Immature natural killer cell (primary cell): ENCODE results near the gene MS4A4A. TPM values are rescaled to one million over a fixed set of nuclear protein-coding genes. Genes with fewer than 3 reads are reported as not detected.

Source experiments
- DNase-seq, 3 donors: peaks; one replicate each; pipeline ENCODE4 v3.0.0; 2022; ENCODE audit warnings: mixed read lengths in 1 of 3
- H3K27ac Mint-ChIP-seq, 6 donors: one replicate each; pipeline ENCODE4 v1.8.0; 2020; ENCODE audit warnings: mixed read lengths in 6 of 6, mild to moderate bottlenecking in 5 of 6, inconsistent platforms in 4 of 6, moderate library complexity in 3 of 6
- H3K27me3 Mint-ChIP-seq, 3 donors: one replicate each; pipeline ENCODE4 v1.8.0; 2020 to 2021; ENCODE audit warnings: low read depth in 3 of 3, mild to moderate bottlenecking in 3 of 3, mixed read lengths in 3 of 3, moderate library complexity in 3 of 3, inconsistent platforms in 1 of 3
- H3K36me3 Mint-ChIP-seq, 3 donors: one replicate each; pipeline ENCODE4 v1.8.0; 2020; ENCODE audit warnings: mixed read lengths in 3 of 3, inconsistent platforms in 2 of 3, mild to moderate bottlenecking in 2 of 3
- H3K4me1 Mint-ChIP-seq, 2 donors: one replicate each; pipeline ENCODE4 v1.8.0; 2020; ENCODE audit warnings: inconsistent platforms in 2 of 2, mild to moderate bottlenecking in 2 of 2, mixed read lengths in 2 of 2, moderate library complexity in 1 of 2
- H3K4me3 Mint-ChIP-seq, 5 donors: one replicate each; pipeline ENCODE4 v1.8.0; 2020; ENCODE audit warnings: mild to moderate bottlenecking in 5 of 5, mixed read lengths in 5 of 5, inconsistent platforms in 3 of 5, moderate library complexity in 3 of 5
- H3K9me3 Mint-ChIP-seq, 6 donors: one replicate each; pipeline ENCODE4 v1.8.0; 2020; ENCODE audit warnings: mild to moderate bottlenecking in 6 of 6, mixed read lengths in 6 of 6, inconsistent platforms in 4 of 6, moderate library complexity in 3 of 6
- polyA plus RNA-seq, 3 donors: library from polyadenylated mRNA; unstranded; fragments of 300-500 nt; fragmentation: Illumina TruSeq; gene quantifications; one replicate each; pipeline ENCODE4 v1.2.3, GENCODE V29; 2021

MS4A4A gene
- polyA plus RNA-seq, 3 donors from 2014 or later, result 0.15 to 3.5 (median 1.3) TPM

DNA sequence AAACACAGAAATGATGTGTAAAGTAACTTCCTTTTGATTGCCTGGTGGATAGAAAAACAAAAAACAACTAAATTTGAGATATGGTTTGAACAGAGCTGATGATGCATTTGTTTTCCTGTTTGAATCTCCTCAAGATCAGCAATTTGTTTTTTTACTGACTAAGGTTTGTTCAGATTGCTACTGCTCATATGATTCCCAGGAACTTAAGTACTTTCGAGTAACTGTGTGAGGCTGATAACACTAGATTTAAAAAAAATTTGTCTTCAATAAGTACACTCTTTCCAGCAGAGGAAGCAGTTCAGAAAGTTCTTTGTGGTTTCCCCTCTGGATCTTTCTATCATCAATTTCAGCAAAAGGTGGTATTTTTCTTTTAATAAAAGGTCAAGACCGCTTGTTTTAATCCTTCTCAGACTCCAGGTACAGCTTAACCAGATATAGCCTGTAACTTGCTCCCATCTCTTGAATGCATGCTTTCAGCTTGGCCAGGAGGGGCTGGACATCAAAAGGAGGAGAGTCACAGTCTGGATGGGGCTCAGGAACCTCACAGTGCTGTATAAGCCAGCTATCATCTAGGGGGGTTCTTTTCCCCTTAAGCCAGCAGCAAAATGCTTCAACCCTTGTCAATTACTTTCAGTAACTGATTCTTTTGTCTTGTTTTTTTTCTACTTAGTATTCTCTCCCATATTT lies 34.3 kb downstream of the MS4A4A start:
- peaks cover 0 to 5% (median 2%) of the 10 kb centered on the region in 3 donors for H3K27me3 Mint-ChIP-seq
- no peaks in the 10 kb centered on the region for H3K36me3 Mint-ChIP-seq
- no peak overlapping the region for H3K27ac Mint-ChIP-seq
- peaks cover 0 to 6% (median 3%) of the 10 kb centered on the region in 6 donors for H3K9me3 Mint-ChIP-seq
- H3K4me3 Mint-ChIP-seq, result no peak overlapping the region
- no peaks in the 10 kb centered on the region for H3K4me1 Mint-ChIP-seq
- DNase-seq, result no peak

GRCh38 chr11:60315871-60316270 lies 35.4 kb downstream of the MS4A4A start:
- H3K36me3 Mint-ChIP-seq, result no peaks in the 10 kb centered on the region
- H3K27ac Mint-ChIP-seq, result no peak overlapping the region
- DNase-seq, result no peak
- H3K27me3 Mint-ChIP-seq, result peaks cover 0 to 5% (median 2%) of the 10 kb centered on the region in 3 donors
- no peaks in the 10 kb centered on the region for H3K4me1 Mint-ChIP-seq
- H3K4me3 Mint-ChIP-seq, result no peak overlapping the region
- H3K9me3 Mint-ChIP-seq, result peaks cover 3 to 15% (median 10%) of the 10 kb centered on the region in 6 donors

DNA sequence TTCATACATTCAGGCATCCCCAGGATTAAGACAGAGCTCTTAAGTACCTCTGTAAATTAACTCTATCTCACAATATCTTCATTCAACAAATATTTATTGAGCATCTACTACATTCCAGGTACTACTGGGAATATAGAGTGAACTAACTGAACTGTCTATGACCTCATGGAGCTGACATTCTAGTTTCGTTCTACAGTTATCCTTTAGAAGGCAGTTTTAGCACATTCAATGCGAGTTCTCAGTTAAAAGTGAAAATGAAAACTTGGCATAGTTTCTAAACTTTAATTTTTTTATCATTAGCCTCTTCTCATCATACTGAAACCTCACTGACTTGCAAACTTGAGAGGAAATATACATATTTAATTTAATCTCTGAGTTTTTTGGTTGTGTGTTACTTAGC lies 35.9 kb downstream of the MS4A4A start:
- Mint-ChIP-seq H3K4me1 (no peaks in the 10 kb centered on the region), H3K27me3 (peaks cover 2 to 5% (median 2%) of the 10 kb centered on the region in 3 donors), H3K36me3 (no peaks in the 10 kb centered on the region), H3K4me3 (no peak overlapping the region), H3K9me3 (peaks cover 7 to 18% (median 10%) of the 10 kb centered on the region in 6 donors), H3K27ac (no peak overlapping the region)
- no peak for DNase-seq

GRCh38 chr11:60318726-60319125 lies 38.3 kb downstream of the MS4A4A start:
- H3K27me3 Mint-ChIP-seq, result peaks cover 2 to 11% (median 5%) of the 10 kb centered on the region in 3 donors
- DNase-seq, result no peak
- no peaks in the 10 kb centered on the region for H3K36me3 Mint-ChIP-seq
- H3K27ac Mint-ChIP-seq, result no peak overlapping the region
- H3K4me1 Mint-ChIP-seq, result no peaks in the 10 kb centered on the region
- no peak overlapping the region for H3K4me3 Mint-ChIP-seq
- peaks cover 11 to 20% (median 15%) of the 10 kb centered on the region in 6 donors for H3K9me3 Mint-ChIP-seq

DNA sequence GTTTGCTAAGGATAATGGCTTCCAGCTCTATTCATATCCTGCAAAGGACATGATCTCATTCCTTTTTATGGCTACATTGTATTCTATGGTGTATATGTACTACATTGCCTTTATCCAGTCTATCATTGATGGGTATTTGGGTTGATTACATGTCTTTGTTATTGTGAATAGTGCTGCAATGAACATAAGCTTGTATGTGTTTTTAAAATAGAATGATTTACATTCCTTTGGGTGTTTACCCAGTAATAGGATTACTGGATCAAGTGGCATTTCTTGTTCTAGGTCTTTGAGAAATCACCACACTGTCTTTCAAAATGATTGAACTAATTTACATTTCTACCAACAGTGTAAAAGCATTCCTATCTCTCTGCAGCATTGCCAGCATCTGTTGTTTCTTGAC lies 40.6 kb downstream of the MS4A4A start:
- no peak for DNase-seq
- H3K4me3 Mint-ChIP-seq, result no peak overlapping the region
- no peaks in the 10 kb centered on the region for H3K4me1 Mint-ChIP-seq
- H3K27ac Mint-ChIP-seq, result no peak overlapping the region
- H3K27me3 Mint-ChIP-seq, result peaks cover 2 to 11% (median 2%) of the 10 kb centered on the region in 3 donors
- no peaks in the 10 kb centered on the region for H3K36me3 Mint-ChIP-seq
- peaks cover 12 to 20% (median 15%) of the 10 kb centered on the region in 6 donors for H3K9me3 Mint-ChIP-seq

DNA sequence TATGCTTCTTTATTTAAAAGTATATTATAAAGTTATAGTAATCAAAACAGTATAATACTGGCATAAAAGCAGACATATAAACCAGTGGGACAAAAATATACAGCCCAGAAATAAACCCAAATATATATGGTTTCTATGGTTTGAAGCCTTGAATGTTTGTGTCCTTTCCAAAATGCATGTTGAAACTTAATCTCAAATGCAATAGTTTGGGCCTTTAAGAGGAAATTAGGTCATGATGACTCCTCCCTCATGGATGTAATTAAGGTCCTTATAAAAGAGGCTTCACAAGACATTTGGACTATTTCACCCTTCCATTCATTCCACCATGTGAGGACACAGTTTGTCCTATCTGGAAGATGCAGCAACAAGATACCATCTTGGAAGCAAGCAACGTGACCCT lies 46.5 kb downstream of the MS4A4A start, which contains the start of gene MS4A6E:
MS4A6E (plus strand) TSS at position 301 of the 400 bp plus-strand sequence. CDS start 7,641 bp downstream, outside the sequence.
- H3K36me3 Mint-ChIP-seq, result no peaks in the 10 kb centered on the region
- no peaks in the 10 kb centered on the region for H3K4me1 Mint-ChIP-seq
- H3K27me3 Mint-ChIP-seq, result peaks cover 0 to 5% (median 2%) of the 10 kb centered on the region in 3 donors
- H3K9me3 Mint-ChIP-seq, result peaks cover 0 to 10% (median 3%) of the 10 kb centered on the region in 6 donors
- H3K4me3 Mint-ChIP-seq, result no peak within 1 kb of the TSS
- no peak for DNase-seq
- no peak within 1 kb of the TSS for H3K27ac Mint-ChIP-seq

GRCh38 chr11:60328460-60328859 lies 48.0 kb downstream of the MS4A4A start:
- no peak for DNase-seq
- Mint-ChIP-seq H3K27me3 (peaks cover 0 to 2% (median 2%) of the 10 kb centered on the region in 3 donors), H3K9me3 (peaks cover 0 to 3% (median 0%) of the 10 kb centered on the region in 6 donors), H3K4me3 (no peak overlapping the region), H3K4me1 (no peaks in the 10 kb centered on the region), H3K36me3 (no peaks in the 10 kb centered on the region), H3K27ac (no peak overlapping the region)

DNA sequence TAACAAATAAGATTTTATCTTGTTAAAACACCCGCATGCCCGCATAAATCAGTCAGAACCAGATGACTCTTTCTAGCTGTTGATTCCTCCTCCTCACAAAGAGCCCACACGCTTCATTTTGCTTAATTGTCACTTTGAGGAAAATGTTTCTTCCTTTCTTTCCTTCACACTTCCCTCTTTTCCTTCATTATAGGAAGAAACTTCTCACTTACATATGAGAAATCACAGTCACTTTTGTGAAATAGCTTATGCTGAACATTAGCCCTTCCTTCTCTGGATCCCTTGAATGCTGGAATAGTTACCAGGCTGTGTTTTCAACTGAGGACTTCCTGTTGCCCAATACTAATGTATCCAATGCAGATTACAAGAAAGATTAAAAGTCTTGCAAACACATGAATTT lies 52.4 kb downstream of the MS4A4A start:
- peaks cover 0 to 2% (median 0%) of the 10 kb centered on the region in 6 donors for H3K9me3 Mint-ChIP-seq
- no peak for DNase-seq
- H3K4me3 Mint-ChIP-seq, result no peak overlapping the region
- peaks cover 0 to 4% (median 2%) of the 10 kb centered on the region in 3 donors for H3K27me3 Mint-ChIP-seq
- H3K36me3 Mint-ChIP-seq, result no peaks in the 10 kb centered on the region
- no peak overlapping the region for H3K27ac Mint-ChIP-seq
- no peaks in the 10 kb centered on the region for H3K4me1 Mint-ChIP-seq

DNA sequence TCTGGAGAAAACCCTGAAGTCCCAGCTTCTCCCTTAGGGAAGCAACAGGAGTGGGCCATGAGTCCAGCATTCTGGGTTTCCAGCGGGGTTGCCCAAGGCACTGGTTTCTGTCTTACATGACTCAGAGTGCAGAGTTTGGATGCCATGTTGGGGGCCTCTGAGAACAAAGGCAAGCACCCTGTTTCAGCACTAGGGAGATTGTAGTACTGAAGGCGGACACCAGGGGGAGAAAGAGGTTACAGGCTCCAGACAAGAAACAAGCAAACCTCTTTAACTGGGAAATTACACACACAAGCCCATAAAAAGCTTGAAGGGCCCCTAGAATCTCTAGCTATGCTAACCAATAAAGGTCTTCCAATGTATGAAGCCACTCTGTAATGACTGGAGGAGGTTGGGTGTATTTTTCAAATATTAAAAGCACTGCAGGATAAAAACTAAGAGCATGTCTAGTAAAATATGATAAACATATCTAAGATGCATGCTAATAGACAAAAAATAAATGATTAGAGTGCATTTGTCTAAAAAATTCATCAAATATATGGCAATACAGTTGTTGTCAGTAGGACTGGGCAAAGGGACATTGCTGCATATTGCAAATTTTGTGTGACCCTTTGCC lies 53.6 kb downstream of the MS4A4A start:
- H3K9me3 Mint-ChIP-seq, result peaks cover 0 to under 1% (median 0%) of the 10 kb centered on the region in 6 donors
- H3K27ac Mint-ChIP-seq, result no peak overlapping the region
- DNase-seq, result peak; percentile 17 to 29 (median 26)
- H3K4me3 Mint-ChIP-seq, result no peak overlapping the region
- peaks cover 0 to 4% (median 2%) of the 10 kb centered on the region in 3 donors for H3K27me3 Mint-ChIP-seq
- no peaks in the 10 kb centered on the region for H3K36me3 Mint-ChIP-seq
- no peaks in the 10 kb centered on the region for H3K4me1 Mint-ChIP-seq

- Mint-ChIP-seq H3K4me1 (no peaks in the 10 kb centered on the region), H3K4me3 (no peak overlapping the region), H3K27me3 (peaks cover 0 to 4% (median 0%) of the 10 kb centered on the region in 3 donors), H3K36me3 (no peaks in the 10 kb centered on the region), H3K27ac (no peak overlapping the region), H3K9me3 (no peaks in the 10 kb centered on the region)
- no peak for DNase-seq
Measured at GRCh38 chr11:60336767-60337391, 56.4 kb downstream of the MS4A4A start.

- H3K27ac Mint-ChIP-seq, result no peak overlapping the region
- H3K4me3 Mint-ChIP-seq, result no peak overlapping the region
- peaks cover 0 to 5% (median 0%) of the 10 kb centered on the region in 3 donors for H3K27me3 Mint-ChIP-seq
Measured at GRCh38 chr11:60338053-60338452, 57.6 kb downstream of the MS4A4A start.

GRCh38 chr11:60339356-60339755 lies 58.9 kb downstream of the MS4A4A start:
- no peak overlapping the region for H3K4me3 Mint-ChIP-seq
- H3K27me3 Mint-ChIP-seq, result peaks cover 0 to 2% (median 0%) of the 10 kb centered on the region in 3 donors
- H3K27ac Mint-ChIP-seq, result no peak overlapping the region
- no peak for DNase-seq
- H3K36me3 Mint-ChIP-seq, result no peaks in the 10 kb centered on the region
- no peaks in the 10 kb centered on the region for H3K4me1 Mint-ChIP-seq
- no peaks in the 10 kb centered on the region for H3K9me3 Mint-ChIP-seq

More at GRCh38 chr11:60338053-60338452, 57.6 kb downstream of the MS4A4A start:
- no peak for DNase-seq
- Mint-ChIP-seq H3K9me3 (no peaks in the 10 kb centered on the region), H3K36me3 (no peaks in the 10 kb centered on the region), H3K4me1 (no peaks in the 10 kb centered on the region)

DNA sequence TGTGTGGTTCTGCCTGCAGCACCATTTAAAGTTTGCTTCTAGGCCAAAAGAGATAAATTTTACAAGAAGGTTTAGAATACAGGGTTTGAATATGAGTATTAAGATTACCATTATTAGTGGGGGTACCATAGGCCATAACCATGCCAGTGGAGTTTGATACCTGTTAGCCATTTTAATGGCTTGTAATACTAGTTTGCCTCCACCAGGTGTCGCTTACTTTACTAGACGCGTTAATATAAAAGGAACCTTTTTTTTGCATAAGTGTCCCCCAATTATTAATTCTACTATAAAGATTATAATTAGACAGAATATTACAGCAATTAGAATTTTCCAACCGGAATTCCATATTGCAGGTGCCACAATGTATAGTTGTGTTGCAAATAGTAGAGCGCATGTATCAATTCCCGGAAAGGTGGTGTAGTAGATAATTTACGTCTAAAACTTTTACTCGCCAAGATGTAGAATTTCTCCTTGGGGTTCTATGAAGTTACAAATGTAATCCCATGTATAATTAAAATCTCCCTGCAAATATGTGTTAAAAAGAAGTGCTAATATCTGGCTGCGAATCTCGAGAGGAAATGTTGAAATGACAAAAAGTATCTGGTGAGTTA lies 62.7 kb downstream of the MS4A4A start:
- Mint-ChIP-seq H3K27ac (no peak overlapping the region), H3K36me3 (no peaks in the 10 kb centered on the region), H3K4me1 (no peaks in the 10 kb centered on the region), H3K9me3 (no peaks in the 10 kb centered on the region), H3K27me3 (peaks cover 0 to 2% (median 2%) of the 10 kb centered on the region in 3 donors), H3K4me3 (no peak overlapping the region)
- DNase-seq, result no peak

- H3K4me1 Mint-ChIP-seq, result no peaks in the 10 kb centered on the region
- no peaks in the 10 kb centered on the region for H3K9me3 Mint-ChIP-seq
- no peaks in the 10 kb centered on the region for H3K36me3 Mint-ChIP-seq
- no peak overlapping the region for H3K4me3 Mint-ChIP-seq
- H3K27ac Mint-ChIP-seq, result no peak overlapping the region
- peaks cover 0 to 2% (median 2%) of the 10 kb centered on the region in 3 donors for H3K27me3 Mint-ChIP-seq
- DNase-seq, result no peak
Measured at GRCh38 chr11:60344146-60344545, 63.7 kb downstream of the MS4A4A start.
